Raji (cell line): ENCODE measurements around the gene METTL8.

Source experiments
- POLR2A ChIP-seq: IDR thresholded peaks from 2 replicates; pipeline ENCODE4 v1.6.1; 2011; ENCODE audit warnings: low read depth, low read length, control low read depth; ENCODE audit not compliant: insufficient read depth

The METTL8 gene

DNA sequence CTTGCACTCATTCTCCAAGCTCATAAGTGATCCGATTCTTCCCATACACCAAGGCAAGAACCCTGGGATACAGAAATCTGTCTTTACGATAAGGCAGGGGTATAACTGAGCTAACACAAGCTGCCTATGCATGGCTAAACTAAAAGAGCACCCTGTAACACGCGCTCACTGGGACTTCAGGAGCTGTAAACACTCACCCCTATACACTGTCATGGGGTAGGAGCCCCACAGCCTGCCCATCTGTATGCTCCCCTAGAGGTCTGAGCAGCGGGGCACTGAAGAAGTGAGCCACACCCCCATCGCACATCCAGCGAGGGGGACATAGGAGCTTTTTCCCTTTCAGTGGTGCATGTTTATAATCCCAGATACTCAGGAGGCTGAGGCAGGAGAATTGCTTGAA, 46.7 kb downstream of the METTL8 start:
- TF ChIP-seq POLR2A, result no peak

DNA sequence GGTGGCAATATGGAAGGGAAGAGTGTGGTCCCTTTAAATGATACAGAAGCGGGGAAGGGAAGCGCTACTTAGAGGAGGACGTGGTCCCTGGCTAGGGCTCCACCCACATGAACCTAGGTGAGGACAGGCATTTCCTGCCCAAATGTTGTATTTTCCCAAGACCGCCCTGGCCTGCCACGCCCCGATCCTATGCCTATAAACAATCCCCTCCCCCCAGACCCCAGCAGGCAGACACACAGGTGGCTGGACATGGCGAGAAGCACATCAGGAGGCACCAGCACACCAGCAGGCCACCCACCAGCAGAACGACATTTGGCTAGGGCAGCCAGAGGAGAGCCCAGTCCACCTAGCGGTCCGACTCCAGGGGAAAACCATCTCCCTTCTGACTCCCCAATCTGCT, 47.2 kb downstream of the METTL8 start:
- TF ChIP-seq POLR2A, result no peak

DNA sequence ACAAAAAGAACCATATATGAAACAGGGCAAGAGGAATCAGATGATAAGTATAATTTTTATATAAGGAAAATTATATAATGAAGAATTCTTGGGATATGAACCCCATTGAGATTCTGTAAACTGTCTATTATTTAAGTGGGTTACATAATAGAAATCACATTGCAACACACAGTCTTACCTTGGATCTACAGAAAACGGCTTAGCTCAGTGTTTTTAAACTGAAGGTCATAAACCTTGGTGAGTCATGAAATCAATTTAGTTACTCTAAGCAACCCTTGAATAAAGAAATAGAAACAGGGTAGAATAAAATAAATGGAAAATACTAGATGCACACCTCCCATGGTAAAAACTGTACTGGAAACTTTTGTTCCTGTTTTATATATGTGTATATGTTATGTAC, 50.7 kb downstream of the METTL8 start:
- TF ChIP-seq POLR2A, result no peak

DNA sequence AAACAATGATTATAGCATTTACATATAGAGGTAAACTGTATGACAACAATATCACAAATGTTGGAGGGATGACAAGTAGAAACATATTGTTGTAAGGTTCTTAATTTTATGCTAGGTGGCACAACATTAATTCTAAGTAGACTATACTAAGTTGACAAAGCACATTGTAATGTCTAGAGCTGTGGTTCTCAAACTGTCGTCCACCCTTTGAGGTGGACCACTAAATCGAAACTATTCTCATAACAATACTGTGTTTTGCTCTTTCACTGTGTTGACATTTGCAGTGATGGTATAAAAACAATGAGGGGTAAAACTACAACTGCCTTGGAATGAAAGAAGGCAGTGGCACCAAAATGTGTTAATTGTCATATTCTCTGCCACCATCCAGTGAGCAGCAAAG, 66.1 kb downstream of the METTL8 start:
- no peak for TF ChIP-seq POLR2A

DNA sequence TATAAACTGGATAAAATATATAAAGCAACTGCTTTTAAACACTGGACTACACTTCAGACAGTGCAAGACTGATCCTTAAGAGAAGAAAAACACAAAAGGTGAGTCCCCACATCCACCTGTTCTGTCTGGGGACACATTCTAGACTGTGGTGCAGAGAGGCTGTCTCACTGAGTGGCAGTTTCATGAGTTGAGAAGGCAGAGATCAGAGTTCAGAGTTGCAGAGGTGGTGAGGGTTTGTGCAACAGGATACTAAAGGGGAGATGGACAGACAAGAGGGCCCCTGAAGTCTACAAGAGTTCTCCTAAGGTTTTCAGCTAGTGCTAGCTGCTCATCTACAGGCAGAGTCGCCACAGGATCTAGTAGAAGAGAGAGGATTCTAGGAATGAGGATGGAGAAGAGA, 68.0 kb downstream of the METTL8 start:
- TF ChIP-seq POLR2A, result no peak

DNA sequence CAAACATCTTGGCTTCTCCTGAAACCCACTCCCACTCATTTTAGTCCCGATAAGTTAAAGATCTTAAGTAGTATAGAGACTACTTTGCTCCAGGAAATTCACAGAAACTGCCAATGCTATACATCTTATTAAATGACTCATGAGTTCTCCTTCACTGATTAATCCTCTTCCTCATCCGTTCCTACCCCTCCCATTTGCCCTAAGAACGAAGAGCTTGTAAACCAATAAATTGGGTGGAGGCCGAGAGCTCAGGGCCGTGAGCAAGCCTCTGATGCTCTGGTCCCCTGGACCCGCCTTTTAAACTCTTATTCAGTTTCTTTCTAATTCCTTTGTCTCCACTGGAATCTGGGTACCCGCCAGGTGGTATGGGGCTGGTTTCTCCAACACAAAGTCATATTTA, 68.6 kb downstream of the METTL8 start:
- no peak for TF ChIP-seq POLR2A

DNA sequence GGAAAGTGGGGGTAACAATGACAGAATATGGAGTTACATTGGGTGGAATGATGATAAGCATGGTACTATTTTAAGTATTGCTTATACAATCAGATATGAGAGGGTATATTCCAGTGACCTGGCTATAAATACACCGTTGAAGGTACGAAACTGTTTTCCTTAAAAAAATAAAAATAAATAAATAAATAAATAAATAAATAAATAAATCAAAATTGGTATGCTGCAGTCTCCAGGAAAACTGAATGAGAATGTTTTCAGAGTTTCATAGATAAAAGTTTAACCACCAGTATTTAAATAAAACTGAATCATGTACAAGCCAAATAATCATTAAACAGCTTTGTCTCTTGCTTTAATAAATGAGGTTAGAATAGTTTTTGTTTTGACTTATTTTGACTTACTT, 71.4 kb downstream of the METTL8 start:
- no peak for TF ChIP-seq POLR2A

DNA sequence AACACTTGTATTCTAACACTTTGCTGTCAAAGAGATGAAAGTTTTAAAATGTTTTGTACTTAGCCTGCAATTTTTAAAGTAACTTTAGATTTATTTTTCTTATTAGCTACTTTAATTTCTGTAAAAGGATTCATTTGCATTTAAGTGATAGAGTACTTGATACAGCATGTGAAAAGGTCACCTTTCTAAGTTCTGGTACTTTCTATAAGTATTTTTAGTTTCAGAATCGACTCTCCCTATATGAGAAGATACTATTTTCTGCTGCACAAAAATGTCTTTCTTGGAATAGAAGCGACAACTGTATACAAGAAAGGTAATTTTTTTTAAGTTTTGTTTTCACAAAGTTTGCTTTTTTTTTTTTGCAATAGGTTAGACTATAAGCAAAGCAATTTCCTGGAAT, 72.9 kb downstream of the METTL8 start:
- no peak for TF ChIP-seq POLR2A

DNA sequence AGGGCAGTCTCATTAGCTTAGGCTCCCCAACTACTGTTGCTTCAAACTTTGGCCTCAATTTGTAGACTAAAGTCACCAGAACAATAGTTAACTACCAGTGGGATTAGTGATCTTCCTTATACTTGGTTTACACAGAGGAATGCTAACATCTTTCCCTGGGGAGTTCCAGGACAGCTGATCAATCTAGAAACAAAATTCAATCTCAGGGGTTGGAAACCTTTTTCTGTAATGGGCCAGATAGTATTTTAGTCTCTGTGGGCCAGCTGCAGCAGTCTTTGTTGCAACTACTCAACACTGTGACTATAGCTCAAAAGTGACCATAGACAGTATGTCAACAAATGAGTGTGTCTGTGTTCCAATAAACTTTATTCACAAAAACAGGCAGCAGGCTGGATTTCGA, 85.7 kb downstream of the METTL8 start:
- no peak for TF ChIP-seq POLR2A

DNA sequence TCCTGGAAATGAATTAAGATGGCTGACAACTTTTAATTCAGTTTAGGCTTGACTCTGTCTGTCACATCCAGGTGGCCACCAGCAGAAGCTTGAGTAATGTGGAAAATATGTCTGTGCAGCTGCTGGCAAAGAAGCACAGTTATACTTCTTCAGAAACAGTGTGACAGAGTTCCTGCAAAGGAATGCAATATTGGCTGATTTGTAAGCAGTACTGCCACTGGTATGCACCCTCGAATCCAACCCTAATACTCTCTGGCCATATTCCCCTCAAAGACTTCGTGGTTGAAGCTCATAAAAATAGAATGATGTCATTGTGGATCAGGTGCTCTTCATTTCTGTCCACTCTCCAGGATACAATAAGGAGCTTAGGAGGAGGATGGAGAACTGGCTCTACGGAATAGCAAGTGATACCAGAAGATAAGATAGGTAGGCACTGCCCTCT, 86.2 kb downstream of the METTL8 start:
- no peak for TF ChIP-seq POLR2A

DNA sequence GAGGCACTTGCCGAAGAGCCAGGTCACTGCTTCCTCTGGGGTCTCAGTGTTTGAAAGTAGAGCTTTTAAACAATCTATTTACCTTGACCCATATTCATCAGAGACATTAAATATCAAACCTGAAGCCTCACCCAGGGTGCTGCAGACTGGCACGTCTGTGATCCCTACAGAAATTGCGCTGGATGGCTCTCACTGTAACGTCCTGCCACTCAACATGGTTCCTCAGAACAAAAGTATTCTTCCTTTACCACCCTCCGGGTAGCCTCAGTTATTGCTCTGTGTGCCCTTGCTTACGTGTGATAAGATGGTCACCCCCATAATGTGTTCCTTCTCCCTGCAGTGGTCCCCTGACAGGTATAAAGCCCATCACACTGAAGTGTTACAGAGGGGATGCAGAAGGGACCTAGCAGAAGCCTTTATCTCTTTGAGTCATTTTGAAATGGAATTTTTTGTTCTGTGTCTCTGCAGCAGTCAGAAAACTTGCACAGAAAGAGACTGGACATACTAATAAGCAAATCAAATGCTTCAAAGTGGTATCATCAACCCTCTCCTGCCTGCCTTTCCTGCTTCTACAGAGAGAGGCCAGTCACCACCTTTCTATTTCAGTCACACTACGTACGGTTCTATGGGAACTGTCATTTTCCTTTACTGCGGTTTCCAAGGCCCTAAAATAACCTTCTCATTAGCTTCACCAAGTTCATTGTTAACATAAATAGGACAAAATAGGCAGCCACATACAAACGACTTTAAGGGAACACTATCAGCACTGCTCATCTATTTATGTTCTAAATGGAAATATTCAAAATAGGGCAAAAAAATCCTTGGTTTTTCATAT, 86.8 kb downstream of the METTL8 start:
- TF ChIP-seq POLR2A, result no peak

DNA sequence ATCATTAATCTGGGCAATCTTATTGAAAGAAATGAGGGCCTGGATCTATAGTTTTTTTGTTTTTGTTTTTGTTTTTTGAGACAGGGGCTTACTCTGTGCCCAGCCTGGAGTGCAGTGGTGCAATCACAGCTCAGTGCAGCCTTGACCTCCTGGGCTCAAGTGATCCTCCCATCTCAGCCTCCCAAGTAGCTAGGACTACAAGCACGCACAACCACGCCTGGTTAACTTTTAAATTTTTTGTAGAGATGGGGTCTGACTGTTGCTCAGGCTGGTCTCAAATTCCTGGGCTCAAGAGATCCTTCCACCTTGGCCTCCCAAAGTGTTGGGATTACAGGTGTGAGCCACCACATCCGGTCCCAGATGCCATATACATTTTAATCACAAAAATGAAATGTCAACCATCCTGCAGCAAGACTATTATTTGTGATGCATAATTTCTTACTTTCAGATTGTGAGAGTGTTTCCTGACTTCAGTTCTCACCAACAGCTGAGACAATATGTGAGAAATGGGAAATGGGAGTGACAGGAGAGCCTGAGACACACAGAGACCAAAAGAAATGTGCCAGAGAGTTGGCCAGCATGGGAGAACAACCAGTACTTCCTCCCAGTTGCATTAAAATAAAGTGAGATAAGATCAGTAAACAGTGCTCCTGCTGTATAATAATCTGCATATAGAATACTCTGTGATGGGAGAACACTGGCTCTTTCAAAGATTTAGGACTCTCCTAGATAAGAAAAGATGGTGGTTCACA, 87.6 kb downstream of the METTL8 start:
- no peak for TF ChIP-seq POLR2A

DNA sequence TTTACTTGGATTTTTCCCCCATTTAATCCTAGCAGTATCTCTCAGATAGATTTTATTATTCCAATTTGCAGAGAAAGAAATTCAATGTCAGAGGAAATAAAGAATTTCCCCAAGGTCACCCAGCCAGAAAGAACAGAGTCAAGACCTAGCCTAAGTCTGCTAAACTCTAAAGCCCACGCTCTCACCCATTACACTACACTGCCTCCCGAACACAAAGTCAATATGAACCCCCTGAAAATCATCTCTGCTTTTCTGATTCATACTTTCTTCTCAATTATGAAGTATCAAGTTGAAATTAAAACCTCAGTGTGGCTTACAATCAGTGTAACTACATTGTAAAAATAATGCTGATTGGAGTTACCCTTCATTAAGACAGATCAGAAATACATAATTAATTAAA, 89.6 kb downstream of the METTL8 start:
- TF ChIP-seq POLR2A, result no peak

DNA sequence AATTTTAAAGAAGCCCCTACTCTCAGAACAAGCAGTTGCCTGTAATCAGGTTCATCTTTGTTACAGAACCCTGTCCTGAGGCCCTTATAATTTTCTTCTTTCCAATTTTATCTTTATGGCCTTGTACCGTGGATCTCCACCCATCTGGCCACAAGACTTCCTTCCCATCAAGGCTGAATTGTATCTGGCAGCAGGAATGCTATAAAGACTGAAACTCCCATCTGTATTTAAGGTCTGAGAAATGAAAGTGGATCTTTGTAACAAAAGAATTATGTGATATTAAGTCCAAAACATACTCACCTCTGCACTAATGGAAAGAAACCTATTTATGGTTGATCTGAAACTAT, 91.8 kb downstream of the METTL8 start:
- TF ChIP-seq POLR2A, result no peak

DNA sequence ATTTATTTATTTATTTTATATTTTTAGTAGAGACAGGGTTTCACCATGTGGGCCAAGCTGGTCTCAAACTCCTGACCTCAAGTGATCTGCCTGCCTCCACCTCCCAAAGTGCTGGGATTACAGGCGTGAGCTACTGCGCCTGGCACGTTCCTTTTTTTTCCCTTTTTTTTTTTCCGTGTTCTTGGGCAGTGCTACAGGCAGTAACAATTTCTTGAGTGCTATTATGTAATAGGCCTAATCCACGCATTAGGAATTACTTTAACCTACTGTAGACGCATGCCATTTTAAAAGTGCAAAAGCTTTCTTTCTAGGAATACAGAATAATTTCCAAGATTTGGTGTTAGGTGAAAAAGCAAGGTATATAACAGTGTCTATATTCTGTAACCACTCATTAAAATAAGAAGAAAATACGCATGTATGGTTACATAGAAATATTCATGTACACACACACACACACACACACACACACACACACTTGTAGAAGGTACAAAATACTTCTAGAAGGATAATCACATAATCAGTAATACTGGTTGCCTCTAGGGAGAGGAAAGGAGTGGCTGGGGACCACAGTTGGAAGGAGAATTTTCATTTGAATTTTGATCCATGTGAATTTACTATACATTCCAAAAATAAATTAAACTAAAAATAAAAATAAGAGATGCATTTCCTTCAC, 92.3 kb downstream of the METTL8 start:
- TF ChIP-seq POLR2A, result no peak

DNA sequence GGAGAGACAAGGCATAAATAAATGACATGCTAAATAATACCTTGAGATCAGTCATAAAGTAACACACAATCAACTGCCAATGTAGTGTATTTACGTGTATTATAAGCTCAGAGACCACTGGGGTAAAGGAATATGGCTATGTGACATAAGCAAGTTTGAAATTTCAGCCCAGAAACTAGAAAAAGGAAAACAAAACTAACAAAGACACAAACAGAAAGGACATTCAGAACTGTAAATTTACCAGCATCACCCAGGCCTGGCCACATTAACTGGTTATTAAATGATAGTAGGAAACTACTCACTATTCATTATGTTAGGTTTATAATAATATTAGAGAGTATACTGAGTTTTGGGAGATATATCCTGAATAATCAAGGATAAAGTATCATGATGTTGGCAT, 98.8 kb downstream of the METTL8 start:
- no peak for TF ChIP-seq POLR2A

DNA sequence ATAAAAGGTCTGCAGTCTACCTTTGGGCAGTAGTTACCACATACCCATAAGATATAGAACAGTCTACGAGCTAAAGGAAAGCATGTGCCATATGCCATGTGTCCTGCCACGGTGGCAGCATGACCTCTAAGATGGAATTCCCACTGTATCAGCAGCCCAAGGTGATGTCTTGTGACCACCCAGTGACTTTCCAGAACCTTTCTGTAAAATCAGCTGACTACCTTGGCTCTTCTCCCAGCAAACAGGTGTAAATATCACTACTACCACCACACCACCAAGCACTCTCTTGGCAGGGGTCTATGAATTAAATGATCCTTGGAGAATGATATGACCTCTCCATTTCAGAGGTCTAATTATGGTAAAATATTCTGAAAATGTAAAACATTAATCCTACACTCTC, 99.6 kb downstream of the METTL8 start:
- TF ChIP-seq POLR2A, result no peak
